HG03039 (cell line): Measurements from ENCODE around the gene ITGB5.
"Not testable (repeated sequence)": the region's sequence is repeated elsewhere in the genome, so short reads cannot be mapped to it uniquely, and the experiment has no call there.

Source experiments
- ATAC-seq: cut with Tn5 transposase; IDR thresholded peaks from one replicate; pipeline ENCODE4 v1.9.1; 2021; ENCODE audit warnings: mild to moderate bottlenecking, moderate library complexity; ENCODE audit not compliant: unreplicated experiment

Gene ITGB5

DNA sequence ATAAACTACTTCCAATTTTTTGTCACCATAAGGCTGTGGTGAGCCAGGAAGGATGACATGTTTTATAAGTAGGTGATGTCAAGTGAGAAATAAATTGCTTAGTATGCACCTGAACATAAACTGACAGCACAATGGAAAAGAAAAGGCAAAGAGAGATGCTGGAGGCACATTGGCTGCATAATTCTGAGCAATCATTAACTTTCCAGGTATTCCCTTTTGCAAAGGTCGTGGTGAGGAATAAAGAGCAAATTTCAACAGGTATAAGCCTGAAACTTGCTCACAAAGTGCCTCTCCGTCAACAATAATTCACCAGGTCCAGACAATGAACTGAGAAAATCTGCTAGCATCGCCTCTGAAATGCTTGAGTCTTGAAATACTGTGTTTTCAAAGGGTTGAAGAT, 48.2 kb downstream of the ITGB5 start:
- ATAC-seq = no peak

- ATAC-seq = no peak
Observed at GRCh38 chr3:124837730-124838186, 49.4 kb downstream of the ITGB5 start.

GRCh38 chr3:124837065-124837464, 50.1 kb downstream of the ITGB5 start:
- no peak for ATAC-seq

DNA sequence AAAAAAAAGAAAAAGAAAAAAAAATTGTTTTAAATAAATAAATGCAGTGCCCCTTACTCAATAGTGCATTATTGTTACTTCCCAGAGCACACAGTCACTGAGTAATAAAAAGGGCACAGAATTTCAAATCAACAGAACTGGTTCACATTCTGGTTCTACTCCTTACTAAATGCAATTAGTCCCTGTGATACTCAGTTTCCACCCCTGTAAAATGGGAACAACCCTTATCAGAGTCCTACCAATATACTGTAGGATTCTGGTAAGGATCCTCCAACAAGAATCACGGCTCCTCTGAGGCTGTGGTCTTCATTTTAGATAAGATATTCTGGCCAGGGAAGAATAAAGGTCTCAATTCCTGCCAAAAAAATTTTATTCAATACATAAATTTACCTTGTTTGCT, 50.7 kb downstream of the ITGB5 start:
- ATAC-seq = no peak

- peak; percentile 84 for ATAC-seq
Observed at GRCh38 chr3:124834723-124835718, 52.1 kb downstream of the ITGB5 start.

GRCh38 chr3:124833710-124834332, 53.3 kb downstream of the ITGB5 start:
- no peak for ATAC-seq

GRCh38 chr3:124832782-124833709, 54.1 kb downstream of the ITGB5 start:
- ATAC-seq = no peak

DNA sequence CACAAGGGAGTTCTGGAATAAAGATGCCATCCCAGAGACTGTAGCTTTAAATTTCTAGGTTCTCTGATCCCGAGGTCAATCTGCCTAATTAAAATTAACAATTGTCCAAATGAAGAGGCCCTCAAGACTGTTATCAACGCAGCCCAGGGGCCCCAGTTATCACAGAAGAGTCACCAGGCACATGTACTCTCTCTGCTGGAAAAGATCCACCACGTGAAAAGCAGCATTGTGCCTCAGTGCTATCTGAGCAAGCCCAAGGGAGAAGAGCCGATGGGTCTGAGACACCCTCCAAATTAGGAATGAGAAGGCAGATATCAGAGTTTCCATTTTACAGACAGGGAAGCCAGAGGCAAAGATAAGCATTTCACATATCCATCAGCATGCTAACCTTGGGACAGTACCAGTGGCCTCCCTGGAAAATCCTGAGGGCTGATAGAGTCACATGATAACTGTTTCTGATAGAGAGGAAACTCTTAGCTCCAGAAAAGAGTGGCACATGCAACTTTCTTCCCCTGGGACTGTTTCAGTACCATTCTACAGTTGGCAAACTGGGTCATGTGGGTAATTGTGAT, 55.5 kb downstream of the ITGB5 start:
- no peak for ATAC-seq

DNA sequence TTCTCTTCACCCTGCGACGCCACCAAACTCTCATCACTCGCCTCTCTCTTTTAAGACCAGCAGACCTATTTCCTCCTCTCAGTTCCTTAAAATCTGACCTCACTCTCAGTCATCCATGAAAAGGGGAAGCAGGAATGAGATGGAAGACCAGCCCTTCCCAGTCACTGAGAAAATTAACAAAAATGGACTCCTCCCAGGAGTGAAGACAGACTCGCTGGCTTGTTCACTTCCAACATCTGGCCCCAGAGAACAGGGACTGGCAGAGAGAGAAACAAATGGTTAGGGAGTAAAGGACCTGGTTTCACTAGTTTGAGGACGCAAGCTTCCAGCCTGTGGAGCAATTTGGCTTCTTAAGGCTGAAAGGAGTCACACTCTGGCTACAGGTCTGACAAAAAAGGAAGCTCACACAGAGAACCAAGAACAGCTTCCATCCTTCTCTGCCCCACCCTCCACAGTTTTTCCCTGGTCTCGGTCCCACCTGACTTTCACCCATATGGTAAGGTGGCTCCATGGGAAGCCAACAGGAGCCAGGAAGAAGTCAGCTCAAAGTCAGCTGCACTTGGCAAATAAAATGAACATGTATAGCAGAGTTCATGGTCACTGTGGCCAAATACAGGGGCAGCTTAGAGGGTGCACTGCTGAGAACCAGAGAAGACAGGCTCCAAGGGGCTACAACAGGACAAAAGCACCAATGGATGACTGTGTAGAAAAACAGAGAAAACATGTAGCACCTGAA, 57.2 kb downstream of the ITGB5 start:
- no peak for ATAC-seq

DNA sequence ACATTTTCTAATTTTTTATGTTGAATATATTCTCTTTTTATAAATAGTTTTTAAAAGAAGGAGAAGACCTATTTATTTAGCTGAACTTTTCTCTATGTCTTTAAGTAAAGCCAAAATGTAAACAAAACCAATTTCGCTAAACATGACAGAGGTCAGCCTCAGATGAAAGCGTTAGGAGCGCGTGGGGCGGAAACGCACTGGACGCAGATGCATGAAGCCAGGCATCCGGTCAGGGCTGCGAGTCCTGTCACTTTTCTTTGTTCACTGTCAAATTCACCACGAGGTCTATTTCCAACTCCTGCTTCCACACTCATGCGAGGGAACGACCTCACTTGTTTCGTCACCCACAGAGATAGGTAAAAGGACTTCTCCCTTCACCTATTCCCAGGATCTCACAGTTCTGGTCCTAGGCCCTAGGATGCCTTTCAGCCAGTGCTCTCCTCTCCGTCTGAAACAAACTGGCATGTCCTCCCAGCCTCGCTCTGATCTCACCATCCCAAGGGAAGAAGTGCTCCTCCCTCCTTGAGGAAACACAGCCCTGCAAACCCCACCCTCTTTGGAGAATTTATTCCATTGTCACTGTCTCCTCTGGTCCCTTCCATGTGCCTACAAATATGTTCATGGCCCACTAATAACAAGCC, 57.9 kb downstream of the ITGB5 start:
- ATAC-seq = no peak

GRCh38 chr3:124827476-124828206, 59.5 kb downstream of the ITGB5 start:
- not testable (repeated sequence) for ATAC-seq

GRCh38 chr3:124826703-124827102, 60.5 kb downstream of the ITGB5 start:
- no peak for ATAC-seq

DNA sequence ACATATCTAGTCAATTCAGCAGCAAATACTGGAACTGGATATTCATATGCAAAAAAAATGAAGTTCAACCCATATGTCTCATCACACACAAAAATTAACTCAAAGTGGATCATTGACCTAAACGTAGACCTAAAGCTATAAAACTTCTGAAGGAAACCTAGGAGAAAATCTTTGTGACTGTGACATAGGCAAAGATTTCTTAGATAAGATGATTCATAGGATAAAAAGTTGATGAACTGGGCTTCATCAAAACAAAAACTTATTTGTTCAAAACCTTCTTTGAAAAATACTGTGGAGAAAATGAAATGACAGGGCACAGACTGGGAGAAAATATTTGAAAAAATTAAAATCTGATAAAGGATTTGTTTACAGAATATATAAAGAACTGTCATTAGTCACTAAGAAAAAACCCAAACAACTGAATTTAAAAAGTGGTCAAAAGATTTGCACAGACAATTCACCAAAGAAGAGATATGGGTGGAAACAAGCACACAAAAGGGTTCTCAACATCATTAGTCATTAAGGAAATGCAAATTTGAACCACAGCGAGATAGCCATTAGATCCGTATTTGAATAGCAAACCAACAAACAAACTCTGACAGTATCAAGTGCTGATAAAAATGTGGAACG, 62.8 kb downstream of the ITGB5 start:
- ATAC-seq = no peak

DNA sequence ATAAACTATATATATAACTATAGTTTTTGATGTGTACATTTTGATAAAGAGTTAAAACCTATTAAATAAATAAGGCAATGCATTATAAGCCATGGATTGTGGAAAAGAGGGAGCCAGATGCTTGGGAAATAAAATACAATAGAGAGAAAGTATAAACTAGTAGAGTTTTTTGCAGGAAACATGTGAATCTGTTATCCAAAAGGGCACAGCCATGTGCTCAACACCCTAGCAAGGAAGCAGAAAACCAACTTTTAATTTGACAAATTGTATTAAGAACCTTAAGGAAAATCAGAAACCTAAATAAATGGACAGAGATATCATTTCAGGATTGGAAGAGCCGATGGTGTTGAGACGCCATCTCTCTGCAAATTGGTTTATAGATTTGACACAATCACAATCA, 63.5 kb downstream of the ITGB5 start:
- no peak for ATAC-seq

- no peak for ATAC-seq
Observed at GRCh38 chr3:124823206-124823605, 64.0 kb downstream of the ITGB5 start.

GRCh38 chr3:124821356-124821755, 65.8 kb downstream of the ITGB5 start:
- no peak for ATAC-seq

DNA sequence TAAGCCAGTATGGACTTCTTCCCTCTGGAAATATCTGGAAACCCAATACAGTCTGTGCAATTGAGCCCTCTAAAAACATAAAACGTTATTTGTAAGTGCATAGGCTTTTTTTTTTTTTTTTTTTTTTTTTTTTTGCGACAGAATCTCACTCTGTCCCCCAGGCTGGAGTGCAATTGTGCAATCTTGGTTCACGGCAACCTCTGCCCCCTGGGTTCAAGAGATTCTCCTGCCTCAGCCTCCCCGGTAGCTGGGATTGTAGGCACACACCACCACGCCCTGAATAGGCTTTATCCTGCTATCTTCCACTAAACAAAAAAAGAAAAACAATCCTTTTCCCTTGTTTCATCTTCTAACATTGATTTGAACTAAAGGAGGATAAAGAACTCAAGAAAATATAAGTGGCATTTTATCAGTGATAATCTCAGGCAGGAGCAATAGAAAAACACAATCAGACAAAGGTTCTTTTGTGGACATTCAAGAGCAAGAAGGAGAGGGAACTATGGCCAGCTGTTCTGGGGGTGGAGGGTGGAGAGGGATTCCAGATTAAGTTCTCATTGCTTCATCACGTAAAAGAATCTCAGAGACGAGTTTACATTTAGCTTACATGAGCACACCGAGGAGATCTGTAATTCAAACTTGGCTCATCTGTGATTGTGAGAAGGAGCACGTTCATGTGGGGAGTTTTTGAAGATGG, 68.6 kb downstream of the ITGB5 start:
- ATAC-seq = no peak

DNA sequence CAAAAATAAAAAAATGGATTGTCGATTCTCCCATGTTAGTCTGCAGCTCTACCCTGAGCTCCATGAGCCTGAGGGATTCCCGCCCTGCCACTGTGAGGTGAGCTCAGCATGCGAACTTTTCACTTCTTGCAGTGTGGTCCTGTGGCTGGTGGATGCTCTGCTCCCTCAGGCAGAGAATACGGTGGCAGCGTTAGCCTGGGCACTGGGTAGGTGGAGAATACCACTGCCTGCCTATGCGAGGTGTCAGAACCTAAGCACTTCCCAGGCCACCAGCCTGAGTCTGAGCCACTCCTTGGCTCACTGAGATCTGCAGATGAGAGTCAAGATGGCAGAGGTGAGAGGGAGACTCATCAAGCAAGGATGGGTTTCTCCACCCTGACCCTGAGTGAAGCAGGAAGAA, 70.1 kb downstream of the ITGB5 start:
- ATAC-seq = no peak
